HEK293T (cell line): Measurements from ENCODE around the gene NAA20.

Experiments
- BHLHE40 ChIP-seq: fragments of 450-650 bp; IDR thresholded peaks from 2 replicates; pipeline ENCODE4 v1.6.1; 2016; ENCODE audit warnings: mild to moderate bottlenecking, moderate library complexity, borderline replicate concordance
- CTBP1 ChIP-seq: fragments of 450-650 bp; IDR thresholded peaks from 2 replicates; pipeline ENCODE4 v1.6.1; 2016; ENCODE audit warnings: borderline replicate concordance
- FOXA1 ChIP-seq: fragments of 450-650 bp; IDR thresholded peaks from 2 replicates; pipeline ENCODE4 v1.6.1; 2016; ENCODE audit warnings: mild to moderate bottlenecking
- FOXK2 ChIP-seq: fragments of 450-650 bp; IDR thresholded peaks from 2 replicates; pipeline ENCODE4 v1.6.1; 2016; ENCODE audit warnings: mild to moderate bottlenecking
- FOXM1 ChIP-seq: fragments of 450-650 bp; IDR thresholded peaks from 2 replicates; pipeline ENCODE4 v1.6.1; 2017; ENCODE audit warnings: mild to moderate bottlenecking, borderline replicate concordance
- NFRKB ChIP-seq: fragments of 450-650 bp; IDR thresholded peaks from 2 replicates; pipeline ENCODE4 v1.6.1; 2016; ENCODE audit warnings: mild to moderate bottlenecking, moderate library complexity

GRCh38 chr20:19974630-19975435, 42.3 kb upstream of the NAA20 start:
- TF ChIP-seq FOXM1, result no peak
- TF ChIP-seq BHLHE40, result no peak
- no peak for TF ChIP-seq CTBP1
- no peak for TF ChIP-seq NFRKB
- no peak for TF ChIP-seq FOXK2
- TF ChIP-seq FOXA1, result no peak
